Erythroblast (primary cell): ENCODE measurements around the gene SLC6A11.

Experiments
- GATA1 ChIP-seq: IDR thresholded peaks from 2 replicates; pipeline ENCODE4 v1.6.1; 2011; ENCODE audit warnings: low read depth, mild to moderate bottlenecking, control low read depth, low read length, moderate library complexity
- POLR2A ChIP-seq: IDR thresholded peaks from 2 replicates; pipeline ENCODE4 v1.6.1; 2011; ENCODE audit warnings: mild to moderate bottlenecking, low read length

DNA sequence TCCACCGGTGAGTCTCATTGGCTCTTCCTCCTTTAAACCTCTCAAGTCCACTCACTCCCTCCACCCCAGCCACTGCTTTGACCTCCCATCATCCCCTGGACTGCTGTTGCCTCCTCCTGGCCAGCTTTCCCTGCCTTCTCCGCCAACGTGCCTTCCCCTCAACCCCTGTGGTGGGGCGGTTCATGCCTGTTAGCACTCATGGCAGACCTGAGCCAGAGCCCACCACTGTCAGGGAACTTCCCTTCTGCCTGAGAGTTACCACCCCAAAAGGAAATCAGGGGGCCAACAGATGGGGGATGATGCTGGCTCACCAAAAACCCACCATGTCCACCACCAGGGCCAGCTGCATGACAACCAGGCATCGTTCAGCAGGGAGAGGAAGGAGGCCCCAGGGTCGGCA, 132.3 kb downstream of the SLC6A11 start:
- no peak for TF ChIP-seq POLR2A
- no peak for TF ChIP-seq GATA1
